Activated CD4-positive, alpha-beta T cell treated with anti-CD3 and anti-CD28 coated beads, Interleukin-2, amount 10 ng/mL, durations not matched to agents 24 days and 14 days (primary cell): ENCODE results near the gene NOP9. TPM values are rescaled to one million over a fixed set of nuclear protein-coding genes. Genes with fewer than 3 reads are reported as not detected.

Source experiments
- DNase-seq: peaks from one replicate; pipeline ENCODE4 v3.0.0; 2022
- H3K27ac Mint-ChIP-seq: one replicate; pipeline ENCODE4 v1.8.0; 2022; ENCODE audit warnings: mild to moderate bottlenecking, mixed read lengths
- H3K27me3 Mint-ChIP-seq: one replicate; pipeline ENCODE4 v1.8.0; 2022; ENCODE audit warnings: mixed read lengths
- H3K36me3 Mint-ChIP-seq: one replicate; pipeline ENCODE4 v1.8.0; 2022; ENCODE audit warnings: low read depth, mild to moderate bottlenecking, mixed read lengths
- H3K4me1 Mint-ChIP-seq: one replicate; pipeline ENCODE4 v1.8.0; 2021; ENCODE audit warnings: mixed read lengths
- H3K4me3 Mint-ChIP-seq: one replicate; pipeline ENCODE4 v1.8.0; 2022; ENCODE audit warnings: mild to moderate bottlenecking, moderate library complexity, mixed read lengths
- H3K9me3 Mint-ChIP-seq: one replicate; pipeline ENCODE4 v1.8.0; 2021; ENCODE audit warnings: mixed read lengths
- intact Hi-C: fragments of 100-400 bp; cut with micrococcal nuclease; formaldehyde crosslinking; loops from one replicate; pipeline ENCODE4 v1.15.1; 2023
- total RNA-seq: library from RNA; stranded (reverse); gene quantifications from 2 replicates; pipeline ENCODE4 v1.2.3, GENCODE V29; 2022

NOP9 gene
- total RNA-seq, 1 donor from 2014 or later: 48.3 TPM

DNA sequence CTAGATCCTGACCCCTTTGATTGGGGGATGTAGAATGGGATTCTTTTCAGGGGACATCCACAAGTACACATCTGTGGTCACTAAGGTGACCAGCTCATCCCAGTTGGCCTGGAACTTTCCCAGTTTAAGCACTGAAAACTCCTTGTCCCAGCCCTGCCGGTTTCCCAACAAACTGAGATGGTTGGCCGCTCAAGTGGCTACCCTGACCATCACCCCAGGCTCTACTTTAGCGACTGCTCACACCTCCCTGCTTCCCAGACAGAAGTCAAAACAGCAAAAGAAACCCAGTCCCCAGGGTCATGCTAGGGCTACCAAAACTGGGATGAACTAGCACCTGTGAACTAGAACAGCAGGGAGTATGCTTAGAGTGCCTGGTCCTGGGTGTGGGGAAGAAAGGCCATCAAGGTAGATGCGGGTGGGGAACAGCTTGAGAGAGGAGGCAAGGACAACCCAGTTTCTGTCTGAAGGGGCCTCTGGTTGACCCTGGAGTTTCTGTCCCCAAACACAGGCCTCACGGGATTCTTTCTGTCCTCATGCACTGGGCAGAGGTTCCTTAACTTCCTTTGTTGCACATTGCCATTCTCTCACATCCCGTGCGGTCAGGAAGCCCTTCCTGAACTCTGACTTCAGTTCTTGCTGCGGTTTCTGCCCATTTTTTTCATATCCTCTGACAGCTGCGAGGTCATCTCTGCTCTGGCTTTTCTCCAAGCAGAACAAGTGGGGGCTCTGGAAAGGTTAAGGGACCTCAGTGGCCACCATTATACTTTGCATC is 13.3 kb downstream of the NOP9 start:
- peaks cover 39% of the 10 kb centered on the region for H3K36me3 Mint-ChIP-seq
- DNase-seq: peak; percentile 86
- intact Hi-C loops: no loop called here

DNA sequence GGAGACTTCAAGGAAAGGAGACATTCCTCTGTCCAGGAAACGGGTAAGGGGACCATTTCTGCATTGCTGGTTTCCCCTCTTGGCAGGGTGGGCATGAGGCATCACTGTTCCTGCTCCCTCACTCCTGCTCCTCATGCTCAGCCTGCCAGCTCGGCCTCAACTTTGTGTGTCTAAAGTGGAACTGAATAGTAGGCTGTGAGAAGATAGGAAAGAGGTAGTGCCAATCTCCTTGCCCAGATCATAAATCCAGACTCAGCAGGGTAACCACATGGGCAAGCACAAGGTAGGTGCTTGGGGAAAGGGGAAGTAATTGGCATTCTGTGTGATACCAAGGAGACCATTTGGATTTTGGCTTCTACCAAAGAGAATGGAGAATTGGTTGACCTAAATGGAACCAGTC is 14.3 kb downstream of the NOP9 start:
- no peaks in the 10 kb centered on the region for H3K27me3 Mint-ChIP-seq
- H3K36me3 Mint-ChIP-seq: peaks cover 34% of the 10 kb centered on the region
- peak overlapping the region; percentile 86 for H3K4me3 Mint-ChIP-seq
- intact Hi-C loops: no loop called here
- no peaks in the 10 kb centered on the region for H3K9me3 Mint-ChIP-seq
- H3K4me1 Mint-ChIP-seq: peaks cover 69% of the 10 kb centered on the region
- H3K27ac Mint-ChIP-seq: peak overlapping the region; percentile 81
- DNase-seq: no peak

More for the DNA sequence above, 13.3 kb downstream of the NOP9 start:
- Mint-ChIP-seq H3K9me3 (no peaks in the 10 kb centered on the region), H3K27me3 (no peaks in the 10 kb centered on the region), H3K4me3 (peak overlapping the region; percentile 86), H3K4me1 (peaks cover 74% of the 10 kb centered on the region), H3K27ac (peak overlapping the region; percentile 81)

DNA sequence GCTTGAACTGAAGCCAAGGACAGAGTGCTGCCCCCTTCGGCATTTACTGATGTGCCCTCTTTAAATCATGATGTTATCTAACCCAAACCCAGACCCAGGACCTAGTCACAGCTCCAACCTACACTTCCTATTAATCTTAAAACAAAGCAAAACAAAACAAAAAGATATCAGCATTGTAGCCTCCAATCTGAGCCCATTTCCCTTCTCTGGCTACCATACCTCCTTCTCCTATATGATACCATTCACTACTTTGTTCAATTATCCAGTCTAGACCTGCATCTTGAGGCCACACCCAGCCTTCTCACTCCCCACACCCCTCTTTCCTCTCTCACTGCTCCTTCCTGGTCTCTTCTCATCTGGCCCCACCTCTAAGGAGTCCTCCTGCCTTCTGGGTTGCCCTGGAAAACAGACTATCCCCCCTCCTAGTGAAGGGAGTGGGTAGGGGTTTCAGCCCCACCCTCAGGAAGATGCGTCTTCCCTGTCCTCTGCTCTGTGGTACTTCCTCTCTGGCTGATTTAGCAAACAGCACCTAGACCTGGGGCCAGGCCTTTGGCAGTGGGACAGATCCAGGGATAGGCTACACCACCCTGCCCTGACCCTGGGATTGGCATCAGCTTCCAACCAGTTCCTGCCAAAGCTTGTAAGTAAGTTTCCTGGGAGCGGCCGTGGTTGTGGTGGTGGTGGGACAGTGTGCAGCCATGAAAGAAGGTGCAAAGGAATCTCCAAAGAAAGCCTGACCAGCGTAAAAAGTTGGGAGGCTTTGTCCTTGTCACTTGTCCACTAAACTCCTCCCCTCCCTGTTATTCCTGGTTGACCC is 14.9 kb downstream of the NOP9 start:
- H3K27ac Mint-ChIP-seq: peak overlapping the region; percentile 81

DNA sequence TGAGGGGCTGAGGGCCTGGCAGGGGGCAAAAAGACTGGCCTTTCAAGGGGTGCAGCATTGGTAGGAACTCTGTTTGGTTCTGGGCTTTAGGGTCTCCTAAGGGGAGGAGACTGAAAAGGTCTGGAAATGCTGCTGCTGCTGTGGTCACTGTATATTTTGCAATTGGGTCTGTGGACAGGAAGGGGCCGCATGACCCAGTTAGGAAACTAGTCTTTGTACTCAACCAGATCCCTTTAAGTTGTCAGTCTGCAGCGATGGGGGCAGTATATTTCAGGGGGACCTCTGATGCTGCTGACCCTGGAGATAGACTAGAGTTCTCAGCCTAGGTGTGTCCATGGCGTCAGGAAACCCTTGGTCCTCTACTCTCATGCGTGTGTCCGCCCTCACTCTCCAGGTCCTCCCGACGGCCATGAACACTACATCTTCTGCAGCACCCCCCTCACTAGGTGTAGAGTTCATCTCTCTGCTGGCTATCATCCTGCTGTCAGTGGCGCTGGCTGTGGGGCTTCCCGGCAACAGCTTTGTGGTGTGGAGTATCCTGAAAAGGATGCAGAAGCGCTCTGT is 15.7 kb downstream of the NOP9 start:
- intact Hi-C loops: no loop called here
- Mint-ChIP-seq H3K27ac (peak overlapping the region; percentile 65), H3K9me3 (no peaks in the 10 kb centered on the region), H3K4me3 (peak overlapping the region; percentile 86), H3K36me3 (peaks cover 22% of the 10 kb centered on the region), H3K4me1 (peaks cover 55% of the 10 kb centered on the region), H3K27me3 (peaks cover 6% of the 10 kb centered on the region)
- no peak for DNase-seq

More for the DNA sequence above, 14.9 kb downstream of the NOP9 start:
- Mint-ChIP-seq H3K36me3 (peaks cover 28% of the 10 kb centered on the region), H3K4me1 (peaks cover 62% of the 10 kb centered on the region), H3K4me3 (peak overlapping the region; percentile 86), H3K27me3 (peaks cover 2% of the 10 kb centered on the region), H3K9me3 (no peaks in the 10 kb centered on the region)
- intact Hi-C loops: no loop called here
- no peak for DNase-seq

DNA sequence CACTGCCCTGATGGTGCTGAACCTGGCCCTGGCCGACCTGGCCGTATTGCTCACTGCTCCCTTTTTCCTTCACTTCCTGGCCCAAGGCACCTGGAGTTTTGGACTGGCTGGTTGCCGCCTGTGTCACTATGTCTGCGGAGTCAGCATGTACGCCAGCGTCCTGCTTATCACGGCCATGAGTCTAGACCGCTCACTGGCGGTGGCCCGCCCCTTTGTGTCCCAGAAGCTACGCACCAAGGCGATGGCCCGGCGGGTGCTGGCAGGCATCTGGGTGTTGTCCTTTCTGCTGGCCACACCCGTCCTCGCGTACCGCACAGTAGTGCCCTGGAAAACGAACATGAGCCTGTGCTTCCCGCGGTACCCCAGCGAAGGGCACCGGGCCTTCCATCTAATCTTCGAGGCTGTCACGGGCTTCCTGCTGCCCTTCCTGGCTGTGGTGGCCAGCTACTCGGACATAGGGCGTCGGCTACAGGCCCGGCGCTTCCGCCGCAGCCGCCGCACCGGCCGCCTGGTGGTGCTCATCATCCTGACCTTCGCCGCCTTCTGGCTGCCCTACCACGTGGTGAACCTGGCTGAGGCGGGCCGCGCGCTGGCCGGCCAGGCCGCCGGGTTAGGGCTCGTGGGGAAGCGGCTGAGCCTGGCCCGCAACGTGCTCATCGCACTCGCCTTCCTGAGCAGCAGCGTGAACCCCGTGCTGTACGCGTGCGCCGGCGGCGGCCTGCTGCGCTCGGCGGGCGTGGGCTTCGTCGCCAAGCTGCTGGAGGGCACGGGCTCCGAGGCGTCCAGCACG is 16.4 kb downstream of the NOP9 start:
- no peak for DNase-seq
- intact Hi-C loops: no loop called here
- H3K4me1 Mint-ChIP-seq: peaks cover 53% of the 10 kb centered on the region

DNA sequence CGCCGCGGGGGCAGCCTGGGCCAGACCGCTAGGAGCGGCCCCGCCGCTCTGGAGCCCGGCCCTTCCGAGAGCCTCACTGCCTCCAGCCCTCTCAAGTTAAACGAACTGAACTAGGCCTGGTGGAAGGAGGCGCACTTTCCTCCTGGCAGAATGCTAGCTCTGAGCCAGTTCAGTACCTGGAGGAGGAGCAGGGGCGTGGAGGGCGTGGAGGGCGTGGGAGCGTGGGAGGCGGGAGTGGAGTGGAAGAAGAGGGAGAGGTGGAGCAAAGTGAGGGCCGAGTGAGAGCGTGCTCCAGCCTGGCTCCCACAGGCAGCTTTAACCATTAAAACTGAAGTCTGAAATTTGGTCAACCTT is 16.9 kb downstream of the NOP9 start:
- no peak for DNase-seq
- peaks cover 22% of the 10 kb centered on the region for H3K36me3 Mint-ChIP-seq
- intact Hi-C loops: no loop called here
- no peak overlapping the region for H3K4me3 Mint-ChIP-seq
- H3K9me3 Mint-ChIP-seq: no peaks in the 10 kb centered on the region
- peaks cover 53% of the 10 kb centered on the region for H3K4me1 Mint-ChIP-seq
- H3K27ac Mint-ChIP-seq: no peak overlapping the region
- H3K27me3 Mint-ChIP-seq: peaks cover 6% of the 10 kb centered on the region

More for the DNA sequence above, 16.4 kb downstream of the NOP9 start:
- H3K36me3 Mint-ChIP-seq: peaks cover 22% of the 10 kb centered on the region
- H3K9me3 Mint-ChIP-seq: no peaks in the 10 kb centered on the region
- no peak overlapping the region for H3K4me3 Mint-ChIP-seq
- no peak overlapping the region for H3K27ac Mint-ChIP-seq
- peaks cover 6% of the 10 kb centered on the region for H3K27me3 Mint-ChIP-seq

DNA sequence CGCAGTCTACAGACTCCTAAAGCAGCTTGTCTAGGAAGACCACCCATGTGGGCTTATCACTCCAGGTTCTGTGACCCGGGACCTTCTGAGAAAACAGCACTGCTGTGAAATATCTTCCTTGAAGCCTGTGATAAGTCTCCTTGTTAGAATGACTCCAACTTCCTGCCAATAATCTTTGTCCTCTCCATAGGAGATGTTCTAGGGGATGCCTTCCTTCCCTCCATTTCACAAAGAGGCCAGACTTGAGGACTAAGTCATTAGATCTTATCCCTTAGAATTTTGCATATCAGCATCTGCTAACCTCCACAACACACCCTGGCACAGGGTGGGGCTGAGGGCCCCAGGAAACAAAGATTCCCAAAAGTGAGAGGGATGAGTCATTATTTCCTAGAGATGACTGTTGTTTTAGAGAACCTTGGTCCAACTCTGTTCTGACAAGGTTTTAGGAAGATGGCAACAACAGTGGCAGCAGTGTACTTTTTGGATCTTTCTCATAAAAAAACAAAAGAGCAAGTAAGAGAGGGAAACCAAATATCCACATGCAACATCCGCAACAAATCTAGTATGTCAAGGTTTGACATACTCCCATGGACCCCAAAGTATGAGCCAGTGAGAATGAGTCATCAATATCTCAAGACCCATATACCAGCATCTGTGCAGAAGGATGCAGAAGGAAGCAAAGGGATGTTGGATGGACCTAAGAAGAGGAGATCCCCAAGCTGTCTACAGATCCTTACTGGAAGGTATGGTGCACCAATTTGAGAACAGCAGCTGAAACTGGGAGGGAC is 17.7 kb downstream of the NOP9 start:
- Mint-ChIP-seq H3K9me3 (no peaks in the 10 kb centered on the region), H3K36me3 (peaks cover 20% of the 10 kb centered on the region), H3K27ac (peak overlapping the region; percentile 61), H3K27me3 (peaks cover 7% of the 10 kb centered on the region), H3K4me1 (peaks cover 47% of the 10 kb centered on the region), H3K4me3 (no peak overlapping the region)
- no peak for DNase-seq
- intact Hi-C loops: no loop called here

DNA sequence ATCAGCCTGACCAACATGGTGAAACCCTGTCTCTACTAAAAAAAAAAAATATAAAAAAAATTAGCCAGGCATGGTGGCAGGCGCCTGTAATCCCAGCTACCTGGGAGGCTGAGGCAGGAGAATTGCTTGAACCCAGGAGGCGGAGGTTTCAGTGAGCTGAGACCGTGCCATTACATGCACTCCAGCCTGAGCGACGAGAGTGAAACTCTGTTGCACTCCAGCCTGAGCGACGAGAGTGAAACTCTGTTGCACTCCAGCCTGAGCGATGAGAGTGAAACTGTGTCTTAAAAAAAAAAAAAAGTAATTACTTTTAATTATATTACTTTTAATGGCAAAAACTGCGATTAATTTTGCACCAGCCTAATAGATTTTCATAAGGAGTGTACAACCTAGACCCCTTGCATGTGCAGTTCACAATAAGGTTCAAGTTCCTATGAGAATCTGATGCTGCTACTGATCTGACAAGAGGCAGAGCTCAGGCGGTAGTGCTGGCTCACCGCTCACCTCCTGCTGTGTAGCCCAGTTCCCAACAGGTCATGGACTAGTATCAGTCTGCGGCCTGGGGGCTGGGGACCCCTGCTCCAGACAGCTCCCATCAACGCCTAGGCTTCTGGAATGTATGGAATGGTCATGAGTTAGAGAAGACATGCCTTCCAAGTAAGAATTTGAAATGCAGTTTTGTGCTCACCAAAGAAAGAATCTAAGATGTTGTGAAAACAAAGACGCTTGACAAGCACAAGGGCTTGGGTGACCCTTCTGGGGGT is 21.7 kb downstream of the NOP9 start:
- no peak overlapping the region for H3K27ac Mint-ChIP-seq
- intact Hi-C loops: no loop called here
- peaks cover 7% of the 10 kb centered on the region for H3K36me3 Mint-ChIP-seq
- H3K4me1 Mint-ChIP-seq: peaks cover 16% of the 10 kb centered on the region
- no peak overlapping the region for H3K4me3 Mint-ChIP-seq
- DNase-seq: no peak
- H3K27me3 Mint-ChIP-seq: peaks cover 9% of the 10 kb centered on the region
- no peaks in the 10 kb centered on the region for H3K9me3 Mint-ChIP-seq

DNA sequence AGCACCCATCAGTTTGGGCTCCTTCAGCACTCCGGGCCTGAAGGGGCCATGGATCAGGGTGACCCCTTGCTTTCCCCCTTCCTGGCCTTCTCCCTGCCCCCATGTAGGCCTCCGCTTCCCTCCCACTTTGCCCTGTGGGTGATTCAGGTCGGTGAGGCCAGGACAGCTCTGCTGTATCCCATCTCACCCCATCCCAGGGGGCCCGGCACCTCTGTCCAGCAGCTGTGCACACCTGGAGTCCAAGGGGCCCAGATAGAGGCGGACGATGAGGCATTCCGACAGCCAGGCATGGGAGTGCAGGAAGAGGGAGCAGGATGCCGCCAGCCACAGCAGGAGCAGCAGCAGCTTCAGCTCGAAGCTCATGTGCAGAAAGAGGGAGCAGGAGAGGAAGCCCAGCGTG is 23.0 kb downstream of the NOP9 start:
- Mint-ChIP-seq H3K27ac (no peak overlapping the region), H3K36me3 (no peaks in the 10 kb centered on the region), H3K27me3 (peaks cover 9% of the 10 kb centered on the region), H3K4me1 (peaks cover 12% of the 10 kb centered on the region), H3K9me3 (no peaks in the 10 kb centered on the region), H3K4me3 (no peak overlapping the region)
- no peak for DNase-seq
- intact Hi-C loops: no loop called here

DNA sequence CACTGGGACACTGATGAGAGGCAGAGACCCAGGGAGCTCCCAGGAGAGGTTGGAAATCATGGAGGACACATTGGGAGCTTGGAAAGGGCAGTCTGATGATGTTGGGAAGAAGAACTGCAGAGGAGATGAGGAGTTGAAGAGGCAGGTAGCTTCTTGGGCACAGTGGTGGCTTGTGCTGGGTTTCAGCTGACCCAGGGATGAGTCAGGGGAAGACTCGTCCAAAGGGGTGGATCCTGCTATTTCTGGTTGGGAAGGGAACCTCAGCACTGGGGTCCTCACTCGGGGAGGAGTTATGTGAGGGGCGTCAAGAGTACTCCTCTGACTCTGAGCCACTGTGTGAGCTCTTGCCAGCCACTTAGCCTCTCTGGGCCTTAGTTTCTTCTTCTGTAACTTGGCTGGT is 23.7 kb downstream of the NOP9 start:
- intact Hi-C loops: no loop called here
- H3K4me3 Mint-ChIP-seq: no peak overlapping the region
- no peaks in the 10 kb centered on the region for H3K36me3 Mint-ChIP-seq
- DNase-seq: no peak
- H3K27ac Mint-ChIP-seq: no peak overlapping the region
- H3K27me3 Mint-ChIP-seq: peaks cover 9% of the 10 kb centered on the region
- H3K9me3 Mint-ChIP-seq: no peaks in the 10 kb centered on the region
- peaks cover 9% of the 10 kb centered on the region for H3K4me1 Mint-ChIP-seq

DNA sequence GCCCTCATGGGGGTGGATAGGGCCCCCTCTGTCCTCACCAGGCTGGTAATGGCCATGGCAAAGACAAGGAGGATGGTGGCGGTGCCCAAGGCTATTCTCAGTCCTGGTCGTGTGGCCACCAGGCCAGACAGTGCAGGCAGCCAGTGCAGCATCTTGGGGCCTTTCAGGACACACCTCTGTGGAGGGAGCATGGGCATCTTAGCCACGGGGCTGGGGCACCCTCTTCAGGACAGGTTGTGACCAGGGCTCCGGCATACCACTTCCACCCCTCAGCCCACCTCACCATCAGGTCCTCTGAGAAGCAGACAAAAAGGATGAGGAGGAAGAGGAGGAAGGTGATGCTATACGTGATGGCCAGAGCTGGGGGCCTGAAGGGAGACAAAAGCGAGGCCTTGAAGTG is 24.4 kb downstream of the NOP9 start:
- no peaks in the 10 kb centered on the region for H3K9me3 Mint-ChIP-seq
- H3K4me1 Mint-ChIP-seq: peaks cover 16% of the 10 kb centered on the region
- intact Hi-C loops: no loop called here
- no peak overlapping the region for H3K4me3 Mint-ChIP-seq
- no peaks in the 10 kb centered on the region for H3K36me3 Mint-ChIP-seq
- no peak for DNase-seq
- H3K27me3 Mint-ChIP-seq: peaks cover 9% of the 10 kb centered on the region
- no peak overlapping the region for H3K27ac Mint-ChIP-seq

DNA sequence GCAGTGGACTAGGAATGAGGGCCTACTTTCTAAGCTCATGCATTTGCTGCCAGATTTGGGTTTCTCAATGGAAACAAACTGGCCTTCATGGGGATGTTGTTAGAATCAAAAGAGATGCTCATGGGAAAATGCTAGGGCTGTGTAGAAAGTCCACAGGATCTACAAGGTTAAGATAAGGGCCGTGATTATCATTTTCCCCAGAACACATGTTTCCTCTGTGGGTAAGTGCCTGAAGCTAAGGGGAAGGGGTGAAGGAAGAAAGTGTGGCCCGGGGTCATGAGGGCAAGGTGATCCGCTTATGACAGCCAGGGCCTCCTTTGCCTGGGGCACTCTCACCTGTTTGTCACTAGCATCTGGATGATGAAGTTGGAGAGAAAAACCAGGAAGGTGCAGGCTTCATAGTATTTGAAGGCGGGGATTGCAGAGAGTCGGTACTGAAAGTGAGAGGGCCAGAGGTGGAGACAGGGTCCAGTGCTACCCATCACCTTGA is 25.4 kb downstream of the NOP9 start:
- Mint-ChIP-seq H3K36me3 (no peaks in the 10 kb centered on the region), H3K27ac (no peak overlapping the region), H3K9me3 (no peaks in the 10 kb centered on the region), H3K4me1 (peaks cover 27% of the 10 kb centered on the region), H3K4me3 (no peak overlapping the region), H3K27me3 (peaks cover 6% of the 10 kb centered on the region)
- intact Hi-C loops: no loop called here
- no peak for DNase-seq
